ENCODE data around the gene RIMS1.

RIMS1 gene

GRCh38 chr6:72421387-72421786 is 535.0 kb downstream of the RIMS1 start:
- TF ChIP-seq POLR2A (IDR thresholded peaks at IDR 0.05; ENCODE audit: low read depth, low read length), result no peak
- DNase-seq (ENCODE audit: insufficient read length, low spot score) (no peak), FAIRE-seq (no peak)

GRCh38 chr6:72422171-72422570 is 535.8 kb downstream of the RIMS1 start:
- no peak for DNase-seq (ENCODE audit: insufficient read length, low spot score)
- no peak for FAIRE-seq

GRCh38 chr6:72424476-72424875 is 538.1 kb downstream of the RIMS1 start:
- no peak for TF ChIP-seq POLR2A (IDR thresholded peaks at IDR 0.05; ENCODE audit: low read depth, low read length)
- FAIRE-seq (no peak), DNase-seq (ENCODE audit: insufficient read length, low spot score) (no peak)

More at GRCh38 chr6:72422171-72422570, 535.8 kb downstream of the RIMS1 start:
- no peak for TF ChIP-seq POLR2A (IDR thresholded peaks at IDR 0.05; ENCODE audit: low read depth, low read length)

GRCh38 chr6:72425003-72425681 is 538.8 kb downstream of the RIMS1 start:
- TF ChIP-seq POLR2A (IDR thresholded peaks at IDR 0.05; ENCODE audit: low read depth, low read length), result no peak
- peak; percentile 89 for FAIRE-seq
- no peak for DNase-seq (ENCODE audit: insufficient read length, low spot score)

- no peak for DNase-seq (ENCODE audit: insufficient read length, low spot score)
- no peak for TF ChIP-seq POLR2A (IDR thresholded peaks at IDR 0.05; ENCODE audit: low read depth, low read length)
- no peak for FAIRE-seq
Measured at GRCh38 chr6:72440611-72441010, 554.3 kb downstream of the RIMS1 start.

- DNase-seq (ENCODE audit: insufficient read length, low spot score) (no peak), FAIRE-seq (no peak)
- no peak for TF ChIP-seq POLR2A (IDR thresholded peaks at IDR 0.05; ENCODE audit: low read depth, low read length)
Measured at GRCh38 chr6:72446430-72446829, 560.1 kb downstream of the RIMS1 start.
